PC-9 (cell line): ENCODE measurements around the gene C10orf105. TPM values are rescaled to one million over a fixed set of nuclear protein-coding genes. Genes with fewer than 3 reads are reported as not detected.

Experiments used
- BruUV-seq: library from RNA; stranded (reverse); fragments of 400-500 nt; replicated peaks from 2 replicates; lab custom pipeline; 2021; lab: Mats Ljungman, UMichigan
- CTCF ChIA-PET: fragments of 300-600 bp; sonication (Branson Sonifier 250); formaldehyde crosslinking; loops from one replicate; lab custom pipeline; 2022; ENCODE audit warnings: antibody characterized with exemption; lab: Charles Lee
- POLR2A ChIA-PET: fragments of 300-600 bp; sonication (Branson Sonifier 250); formaldehyde crosslinking; loops from one replicate; lab custom pipeline; 2022; ENCODE audit warnings: antibody characterized with exemption; ENCODE audit not compliant: unreplicated experiment; lab: Charles Lee
- DNase-seq, 2 experiments: peaks; one replicate each; pipeline versions ENCODE4 v3.0.0 to v3.0.0-alpha.2; 2015 to 2022; ENCODE audit warnings: mixed read lengths in 1 of 2
- H2AFZ ChIP-seq: fragments of 200-600 bp; sonication (generic); 2 replicates; pipeline ENCODE4 v1.8.1; 2017; ENCODE audit warnings: antibody characterized with exemption
- H3F3A ChIP-seq: fragments of 200-600 bp; sonication (generic); 2 replicates; pipeline ENCODE4 v1.8.1; 2017; ENCODE audit warnings: antibody characterized with exemption, mild to moderate bottlenecking, low read depth; ENCODE audit not compliant: insufficient read depth
- H3K27ac ChIP-seq: fragments of 200-600 bp; sonication (generic); 2 replicates; pipeline ENCODE4 v1.6.1; 2016; ENCODE audit warnings: mixed run types
- H3K27me3 ChIP-seq: fragments of 200-600 bp; sonication (generic); 2 replicates; pipeline ENCODE4 v1.6.1; 2016; ENCODE audit warnings: low read depth, mixed run types; ENCODE audit not compliant: insufficient read depth
- H3K36me3 ChIP-seq: fragments of 200-600 bp; sonication (generic); 2 replicates; pipeline ENCODE4 v1.6.1; 2016; ENCODE audit warnings: low read depth, mixed run types
- H3K4me1 ChIP-seq: fragments of 200-600 bp; sonication (generic); replicated peaks from 2 replicates; pipeline ENCODE4 v1.6.1; 2016; ENCODE audit warnings: mixed run types; ENCODE audit not compliant: insufficient read depth
- H3K4me2 ChIP-seq: fragments of 200-600 bp; sonication (generic); 2 replicates; pipeline ENCODE4 v1.6.1; 2017; ENCODE audit warnings: mixed run types
- H3K4me3 ChIP-seq: fragments of 200-600 bp; sonication (generic); 2 replicates; pipeline ENCODE4 v1.6.1; 2016; ENCODE audit warnings: mixed run types
- H3K79me2 ChIP-seq: fragments of 200-600 bp; sonication (generic); 2 replicates; pipeline ENCODE4 v1.6.1; 2017; ENCODE audit warnings: low read depth, mixed run types
- H3K9me2 ChIP-seq: fragments of 200-600 bp; sonication (generic); 2 replicates; pipeline ENCODE4 v1.8.1; 2017; ENCODE audit warnings: mild to moderate bottlenecking; ENCODE audit not compliant: insufficient read depth
- H3K9me3 ChIP-seq: fragments of 200-600 bp; sonication (generic); 2 replicates; pipeline ENCODE4 v1.8.1; 2016; ENCODE audit warnings: low read depth; ENCODE audit not compliant: insufficient read depth
- H4K20me1 ChIP-seq: fragments of 200-600 bp; sonication (generic); 2 replicates; pipeline ENCODE4 v1.8.1; 2017; ENCODE audit not compliant: insufficient read depth
- CTCF ChIP-seq: fragments of 200-600 bp; sonication (generic); conservative IDR thresholded peaks from 2 replicates; pipeline ENCODE4 v1.6.1; 2017; ENCODE audit warnings: mixed run types, antibody characterized with exemption, mild to moderate bottlenecking, moderate library complexity
- EZH2 ChIP-seq: fragments of 200-600 bp; sonication (generic); IDR thresholded peaks from 2 replicates; pipeline ENCODE4 v1.8.0; 2017; ENCODE audit warnings: antibody characterized with exemption, low read depth
- intact Hi-C: fragments of 100-400 bp; cut with micrococcal nuclease; formaldehyde crosslinking; loops from one replicate; pipeline ENCODE4 v1.10.0; 2022; ENCODE audit not compliant: unreplicated experiment
- total RNA-seq: library from RNA; stranded (reverse); gene quantifications from 2 replicates; pipeline ENCODE4 v1.2.3, GENCODE V29; 2021

The C10orf105 gene
- total RNA-seq, 1 experiment from 2014 or later, result not detected

GRCh38 chr10:71691405-71691804, 28.2 kb downstream of the C10orf105 start:
- Histone ChIP-seq H3K36me3 (no peaks in the 10 kb centered on the region), H3K79me2 (no peaks in the 10 kb centered on the region), H3K9me3 (no peaks in the 10 kb centered on the region), H3K4me1 (peaks cover 17% of the 10 kb centered on the region), H3K27ac (no peak overlapping the region), H3K4me2 (no peak overlapping the region), H3K27me3 (no peaks in the 10 kb centered on the region), H4K20me1 (no peaks in the 10 kb centered on the region), H3K4me3 (no peak overlapping the region), H3K9me2 (no peaks in the 10 kb centered on the region), H2AFZ (no peak overlapping the region), H3F3A (no peaks in the 10 kb centered on the region; the same call in 1 of the 2 replicates)
- POLR2A ChIA-PET, result no interaction called here
- intact Hi-C loops, result loop anchor here (5.0 kb wide), 1 partner anchor 69 kb away; no protein-coding TSS in a partner anchor
- TF ChIP-seq EZH2, result no peak
- no peak for TF ChIP-seq CTCF
- no peak for DNase-seq
- CTCF ChIA-PET, result no interaction called here
- no TSS peak for BruUV-seq

- CTCF ChIA-PET, result no interaction called here
- Histone ChIP-seq H3K36me3 (no peaks in the 10 kb centered on the region), H2AFZ (no peak overlapping the region), H4K20me1 (no peaks in the 10 kb centered on the region), H3K4me3 (no peak overlapping the region), H3K4me2 (no peak overlapping the region), H3K4me1 (peaks cover 17% of the 10 kb centered on the region), H3K27ac (no peak overlapping the region), H3K79me2 (no peaks in the 10 kb centered on the region), H3F3A (no peaks in the 10 kb centered on the region; the same call in 1 of the 2 replicates), H3K27me3 (no peaks in the 10 kb centered on the region), H3K9me2 (no peaks in the 10 kb centered on the region), H3K9me3 (no peaks in the 10 kb centered on the region)
- DNase-seq, result no peak
- TF ChIP-seq CTCF, result no peak
- TF ChIP-seq EZH2, result no peak
- POLR2A ChIA-PET, result no interaction called here
- intact Hi-C loops, result loop anchor here (5.0 kb wide), 1 partner anchor 68 kb away; no protein-coding TSS in a partner anchor
- no TSS peak for BruUV-seq
Observed at GRCh38 chr10:71690094-71690720, 29.4 kb downstream of the C10orf105 start.

- no peak for DNase-seq
- intact Hi-C loops, result no loop called here
- no peak overlapping the region for H3K4me3 ChIP-seq
- H3K4me1 ChIP-seq, result peaks cover 7% of the 10 kb centered on the region
- H3K36me3 ChIP-seq, result no peaks in the 10 kb centered on the region
- H3K27ac ChIP-seq, result no peak overlapping the region
- BruUV-seq, result no TSS peak
- no peaks in the 10 kb centered on the region for H3K79me2 ChIP-seq
- no peaks in the 10 kb centered on the region for H3K9me3 ChIP-seq
- CTCF ChIA-PET, result interaction anchor here (0.5 to 0.6 kb wide), 2 partner anchors 192 to 260 kb away, joined by 5 to 7 read pairs; no protein-coding TSS in a partner anchor
- H3K9me2 ChIP-seq, result no peaks in the 10 kb centered on the region
- POLR2A ChIA-PET, result no interaction called here
- no peaks in the 10 kb centered on the region for H4K20me1 ChIP-seq
- TF ChIP-seq EZH2 (no peak), CTCF (no peak)
- H3K4me2 ChIP-seq, result no peak overlapping the region
- no peaks in the 10 kb centered on the region for H3K27me3 ChIP-seq
- H2AFZ ChIP-seq, result no peak overlapping the region
- H3F3A ChIP-seq, result no peaks in the 10 kb centered on the region; the same call in 1 of the 2 replicates
Observed at GRCh38 chr10:71688256-71688655, 31.3 kb downstream of the C10orf105 start.
